Prostate gland (tissue), 2 donors: ENCODE data around the gene SCN3B. TPM values are rescaled to one million over a fixed set of nuclear protein-coding genes. Genes with fewer than 3 reads are reported as not detected.

Experiments
- DNase-seq: peaks from one replicate; pipeline ENCODE4 v3.0.0-alpha.2; 2019; ENCODE audit warnings: low spot score
- H3K27ac ChIP-seq, 2 donors: fragments of 200-600 bp; sonication (generic); 2 replicates each; pipeline ENCODE4 v1.5.1; 2017 to 2019
- H3K27me3 ChIP-seq: fragments of 200-600 bp; sonication (generic); replicated peaks from 2 replicates; pipeline ENCODE4 v1.5.1; 2019; ENCODE audit not compliant: insufficient read depth
- H3K36me3 ChIP-seq, 2 donors: fragments of 200-600 bp; sonication (generic); 1 replicate in 1 of 2; 2 replicates in 1 of 2; pipeline versions ENCODE4 v1.5.1 to v1.8.1; 2017 to 2019
- H3K4me1 ChIP-seq: fragments of 200-600 bp; sonication (generic); replicated peaks from 2 replicates; pipeline ENCODE4 v1.5.1; 2019
- H3K4me3 ChIP-seq, 2 donors: fragments of 200-600 bp; sonication (generic); 2 replicates each; pipeline ENCODE4 v1.5.1; 2017 to 2019
- H3K9me3 ChIP-seq: fragments of 200-600 bp; sonication (generic); 2 replicates; pipeline ENCODE4 v1.5.1; 2017
- POLR2A ChIP-seq: fragments of 450-650 bp; IDR thresholded peaks from one replicate; pipeline ENCODE4 v1.6.1; 2016; ENCODE audit warnings: antibody characterized with exemption, mild to moderate bottlenecking
- POLR2AphosphoS5 ChIP-seq: sonication (generic); formaldehyde crosslinking; IDR thresholded peaks from one replicate; pipeline ENCODE4 v1.6.1; 2017; ENCODE audit warnings: antibody characterized with exemption
- WGBS: methylation state at CpG from one replicate; pipeline ENCODE4 v1.1.5; 2018; 5-methylcytosine and 5-hydroxymethylcytosine counted together
- intact Hi-C: fragments of 100-400 bp; cut with DNase I; formaldehyde crosslinking; loops from one replicate; pipeline ENCODE4 v1.14.2; 2022
- total RNA-seq, 2 donors: library from RNA; depleted of rRNA; stranded (reverse); fragments of >200 nt; gene quantifications; one replicate each; pipeline ENCODE4 v1.1.0, GENCODE V29; 2016
- TF ChIP-seq, protein P1 (sequence below), 4 experiments: fragments of 200-600 bp in 2 of 4; fragments of 450-650 bp in 2 of 4; sonication (generic) in 2 of 4; IDR thresholded peaks; 1 replicate in 3 of 4; 2 replicates in 1 of 4; pipeline ENCODE4 v1.5.1; 2016 to 2019; ENCODE audit warnings: antibody characterized with exemption in 4 of 4, mild to moderate bottlenecking in 2 of 4, moderate library complexity in 2 of 4

Gene SCN3B
- total RNA-seq, 2 donors from 2014 or later = 2.5 to 3.5 TPM

DNA sequence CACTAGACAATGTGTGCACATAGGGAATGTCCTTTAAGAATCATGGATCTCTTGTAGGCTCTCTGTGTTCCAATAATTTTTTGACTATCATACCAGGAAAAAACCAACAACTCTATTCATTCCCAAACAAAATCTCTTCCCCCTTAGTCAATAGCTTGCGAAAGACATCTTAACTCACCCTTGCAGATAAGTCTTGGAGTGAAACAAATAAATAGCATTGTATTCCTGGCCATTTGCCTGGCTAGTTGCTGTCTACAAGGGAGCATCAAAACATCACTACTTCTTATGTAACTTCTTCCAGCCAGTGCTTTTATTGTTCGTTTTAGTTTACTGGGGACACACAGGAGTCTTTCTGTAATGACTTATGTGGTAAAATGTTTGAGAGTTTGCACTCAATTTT, 29.4 kb downstream of the SCN3B start:
- no peak for DNase-seq
- Histone ChIP-seq H3K36me3 (no peaks in the 10 kb centered on the region), H3K9me3 (no peaks in the 10 kb centered on the region), H3K4me3 (no peak overlapping the region), H3K27ac (no peak overlapping the region), H3K27me3 (no peaks in the 10 kb centered on the region), H3K4me1 (no peaks in the 10 kb centered on the region)
- intact Hi-C loops = no loop called here
- TF ChIP-seq POLR2AphosphoS5 (no peak), POLR2A (no peak)
- TF ChIP-seq, protein P1, sequence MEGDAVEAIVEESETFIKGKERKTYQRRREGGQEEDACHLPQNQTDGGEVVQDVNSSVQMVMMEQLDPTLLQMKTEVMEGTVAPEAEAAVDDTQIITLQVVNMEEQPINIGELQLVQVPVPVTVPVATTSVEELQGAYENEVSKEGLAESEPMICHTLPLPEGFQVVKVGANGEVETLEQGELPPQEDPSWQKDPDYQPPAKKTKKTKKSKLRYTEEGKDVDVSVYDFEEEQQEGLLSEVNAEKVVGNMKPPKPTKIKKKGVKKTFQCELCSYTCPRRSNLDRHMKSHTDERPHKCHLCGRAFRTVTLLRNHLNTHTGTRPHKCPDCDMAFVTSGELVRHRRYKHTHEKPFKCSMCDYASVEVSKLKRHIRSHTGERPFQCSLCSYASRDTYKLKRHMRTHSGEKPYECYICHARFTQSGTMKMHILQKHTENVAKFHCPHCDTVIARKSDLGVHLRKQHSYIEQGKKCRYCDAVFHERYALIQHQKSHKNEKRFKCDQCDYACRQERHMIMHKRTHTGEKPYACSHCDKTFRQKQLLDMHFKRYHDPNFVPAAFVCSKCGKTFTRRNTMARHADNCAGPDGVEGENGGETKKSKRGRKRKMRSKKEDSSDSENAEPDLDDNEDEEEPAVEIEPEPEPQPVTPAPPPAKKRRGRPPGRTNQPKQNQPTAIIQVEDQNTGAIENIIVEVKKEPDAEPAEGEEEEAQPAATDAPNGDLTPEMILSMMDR (IDR thresholded peaks at IDR 0.05) = no peak
- WGBS = 86% methylated on average over 2 of the region's 2 CpGs

DNA sequence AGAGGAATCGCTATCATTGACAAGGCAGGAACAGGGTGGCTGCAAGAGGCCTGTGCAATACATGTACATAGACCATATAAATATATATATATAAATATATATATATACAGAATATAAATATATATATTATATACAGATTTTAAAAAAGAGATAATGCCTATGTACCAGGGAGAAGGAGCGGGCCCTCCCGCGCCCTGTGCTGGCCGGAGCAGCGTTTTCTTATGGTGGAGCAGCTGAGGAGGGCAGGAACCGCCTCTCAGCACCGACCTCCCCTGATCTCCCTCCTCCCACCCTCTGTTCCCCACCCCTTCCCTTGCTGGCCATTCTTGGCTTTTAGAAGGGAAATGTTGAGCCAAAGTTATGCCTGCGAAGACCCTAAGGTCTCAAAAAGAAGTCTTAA, 31.8 kb downstream of the SCN3B start:
- Histone ChIP-seq H3K4me1 (no peaks in the 10 kb centered on the region), H3K36me3 (no peaks in the 10 kb centered on the region), H3K4me3 (no peak overlapping the region), H3K9me3 (no peaks in the 10 kb centered on the region), H3K27me3 (no peaks in the 10 kb centered on the region), H3K27ac (no peak overlapping the region)
- no peak for DNase-seq
- intact Hi-C loops = no loop called here
- 91% methylated on average over 9 of the region's 9 CpGs for WGBS
- TF ChIP-seq POLR2AphosphoS5 (no peak), POLR2A (no peak)
- TF ChIP-seq, protein P1 (IDR thresholded peaks at IDR 0.05) = no peak

DNA sequence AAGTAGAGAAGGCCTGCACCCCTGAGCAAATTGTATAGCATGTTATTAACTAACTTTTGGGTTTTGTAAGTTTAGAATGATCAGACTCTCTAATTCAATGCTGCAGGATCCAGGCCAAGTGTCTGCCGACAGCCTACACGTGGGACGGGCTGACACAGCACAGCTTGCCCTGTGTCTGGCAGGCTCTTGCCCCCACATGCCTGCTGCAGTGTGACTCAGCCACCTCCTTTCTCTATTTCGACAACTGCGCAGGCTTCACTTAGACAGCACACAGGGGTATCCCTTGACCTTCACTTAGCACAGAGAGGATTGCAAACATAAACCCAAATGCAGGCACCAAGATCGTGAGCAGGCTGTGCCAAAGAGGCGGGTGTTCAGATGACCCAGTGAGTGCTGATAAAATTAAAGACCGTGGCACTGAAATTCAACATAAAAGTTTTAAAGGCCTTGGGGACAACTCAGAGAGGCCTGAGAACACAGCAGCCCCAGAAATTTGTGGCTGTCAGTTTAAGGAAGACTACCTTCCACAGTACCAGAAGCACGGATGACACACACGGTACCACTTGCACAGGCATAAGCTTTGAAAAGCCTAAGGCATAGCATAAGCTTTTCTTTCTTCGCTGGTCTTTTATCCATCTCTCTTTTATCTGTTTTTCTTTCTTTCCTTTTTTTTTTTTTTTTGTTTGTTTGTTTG, 37.8 kb downstream of the SCN3B start:
- 30% methylated on average over 11 of the region's 11 CpGs for WGBS
- H3K36me3 ChIP-seq = no peaks in the 10 kb centered on the region
- TF ChIP-seq POLR2A (no peak), POLR2AphosphoS5 (peak; percentile 10)
- TF ChIP-seq, protein P1 (IDR thresholded peaks at IDR 0.05) = no peak
- H3K4me1 ChIP-seq = no peaks in the 10 kb centered on the region
- no peak overlapping the region for H3K27ac ChIP-seq
- no peaks in the 10 kb centered on the region for H3K9me3 ChIP-seq
- no peak overlapping the region for H3K4me3 ChIP-seq
- no peaks in the 10 kb centered on the region for H3K27me3 ChIP-seq
- DNase-seq = peak; percentile 53
- intact Hi-C loops = no loop called here

DNA sequence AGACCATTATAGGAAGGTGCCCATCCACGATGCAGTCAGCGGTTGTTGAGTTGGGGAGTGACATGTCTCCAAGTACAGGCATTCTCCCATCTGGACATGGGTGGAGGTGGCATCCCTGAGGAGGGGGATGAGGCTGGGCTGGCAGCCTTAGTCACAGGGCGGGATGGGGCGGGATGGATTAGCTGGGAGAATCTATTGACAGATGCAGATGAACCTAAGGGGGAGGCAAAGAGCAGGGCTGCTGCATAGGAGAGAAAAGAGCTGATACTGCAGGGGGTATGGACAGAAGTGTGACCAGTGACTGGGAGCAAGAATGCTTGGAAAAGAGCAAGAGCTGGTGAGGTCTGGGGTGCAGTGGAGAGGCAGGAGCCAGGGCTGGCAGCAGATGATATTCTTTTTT, 42.7 kb downstream of the SCN3B start:
- DNase-seq = no peak
- 88% methylated on average over 4 of the region's 4 CpGs for WGBS

More for the DNA sequence above, 42.7 kb downstream of the SCN3B start:
- Histone ChIP-seq H3K27me3 (no peaks in the 10 kb centered on the region), H3K4me1 (no peaks in the 10 kb centered on the region), H3K9me3 (no peaks in the 10 kb centered on the region), H3K27ac (no peak overlapping the region), H3K4me3 (no peak overlapping the region), H3K36me3 (no peaks in the 10 kb centered on the region)
- no peak for TF ChIP-seq POLR2A
- TF ChIP-seq POLR2AphosphoS5 = no peak
- TF ChIP-seq, protein P1 (IDR thresholded peaks at IDR 0.05) = no peak
- intact Hi-C loops = no loop called here
